KOPT-K1 (cell line): ENCODE data around the gene ROR2.

Experiments used
- H3K27ac ChIP-seq: fragments of 200-600 bp; sonication (generic); 2 replicates; pipeline ENCODE4 v1.5.1; 2016; ENCODE audit warnings: antibody characterized with exemption, mild to moderate bottlenecking, low read depth, low read length; ENCODE audit not compliant: poor library complexity, severe bottlenecking
- H3K36me3 ChIP-seq: fragments of 200-600 bp; sonication (generic); 2 replicates; pipeline ENCODE4 v1.5.1; 2017; ENCODE audit warnings: antibody characterized with exemption, mild to moderate bottlenecking, low read length, moderate library complexity; ENCODE audit not compliant: insufficient read depth
- H3K9me3 ChIP-seq: fragments of 200-600 bp; sonication (generic); 2 replicates; pipeline ENCODE4 v1.5.1; 2017; ENCODE audit warnings: antibody characterized with exemption, low read length, mild to moderate bottlenecking; ENCODE audit not compliant: insufficient read depth, poor library complexity, severe bottlenecking

The ROR2 gene

DNA sequence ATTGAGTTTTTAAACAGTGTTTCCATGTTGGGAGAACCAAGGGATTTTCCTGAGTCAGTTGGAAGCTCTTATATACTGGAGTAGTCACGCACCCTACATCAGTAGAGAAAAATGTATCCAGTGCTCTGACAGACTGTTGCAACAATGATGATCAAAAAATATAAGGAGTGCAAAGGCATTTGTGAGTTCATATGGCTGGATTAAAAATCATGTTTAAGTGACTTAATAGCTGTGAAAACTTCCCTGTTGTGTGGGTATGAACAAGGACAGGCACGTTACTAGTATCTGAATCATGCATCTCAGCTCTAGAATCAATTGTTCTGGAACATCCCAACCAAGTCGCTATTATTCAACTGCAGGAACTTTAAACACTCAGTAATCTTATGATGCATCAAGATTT, 229.7 kb downstream of the ROR2 start:
- peaks cover 6% of the 10 kb centered on the region for H3K9me3 ChIP-seq
- H3K27ac ChIP-seq: no peak overlapping the region
- no peaks in the 10 kb centered on the region for H3K36me3 ChIP-seq

DNA sequence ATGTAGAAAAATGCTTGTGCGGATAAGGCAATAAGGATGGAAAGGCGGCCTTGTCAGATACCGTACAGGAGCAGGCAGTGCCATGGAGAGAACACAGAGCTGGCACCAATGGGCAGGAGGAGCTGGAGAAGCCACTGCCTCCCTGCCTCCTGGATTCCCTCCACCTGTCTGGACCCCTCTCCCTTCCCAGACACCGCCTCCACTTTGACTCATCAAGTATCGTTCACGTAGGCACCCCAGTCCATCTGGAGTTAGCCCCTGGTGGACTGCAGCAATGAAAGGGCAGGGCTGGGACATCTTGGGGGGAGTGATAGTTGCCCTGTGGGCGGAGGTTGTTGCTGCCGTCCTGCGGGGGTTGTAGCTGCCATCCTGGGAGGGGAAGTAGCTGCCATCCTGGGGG, 232.0 kb downstream of the ROR2 start:
- Histone ChIP-seq H3K27ac (no peak overlapping the region), H3K36me3 (no peaks in the 10 kb centered on the region), H3K9me3 (peaks cover 6% of the 10 kb centered on the region)

DNA sequence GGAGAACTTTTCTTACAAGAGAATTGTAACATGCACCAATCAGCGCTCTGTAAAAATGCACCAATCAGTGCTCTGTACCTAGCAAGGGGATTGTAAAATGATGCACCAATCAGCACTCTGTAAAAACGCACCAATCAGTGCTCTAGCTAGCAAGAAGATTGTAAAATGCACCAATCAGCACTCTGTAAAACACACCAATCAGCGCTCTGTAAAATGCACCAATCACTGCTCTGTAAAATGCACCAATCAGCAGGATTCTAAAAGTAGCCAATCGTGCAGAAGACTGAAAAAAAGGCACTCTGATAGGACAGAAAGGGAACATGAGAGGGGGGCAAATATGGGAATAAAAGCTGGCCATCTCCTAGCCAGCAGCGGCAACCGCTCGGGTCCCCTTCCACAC, 233.2 kb downstream of the ROR2 start:
- H3K27ac ChIP-seq: no peak overlapping the region
- H3K9me3 ChIP-seq: peaks cover 6% of the 10 kb centered on the region
- no peaks in the 10 kb centered on the region for H3K36me3 ChIP-seq

DNA sequence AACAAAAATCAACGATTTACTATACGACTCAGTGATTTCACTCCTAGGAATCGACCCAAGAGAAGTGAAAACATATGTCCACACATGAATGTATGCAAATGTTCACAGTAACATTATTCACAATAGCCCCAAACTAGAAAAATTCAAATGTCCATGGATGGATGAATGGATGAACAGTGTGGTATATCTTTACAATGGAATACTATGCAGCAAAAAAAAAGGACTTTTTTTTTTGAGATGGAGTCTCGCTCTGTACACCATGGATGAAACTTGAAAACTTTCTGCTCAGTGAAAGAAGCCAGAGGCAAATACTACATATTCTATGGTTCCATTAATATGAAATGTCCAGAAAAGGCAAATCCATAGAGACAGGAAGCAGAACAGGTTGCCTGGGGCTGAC, 233.8 kb downstream of the ROR2 start:
- no peak overlapping the region for H3K27ac ChIP-seq
- H3K36me3 ChIP-seq: no peaks in the 10 kb centered on the region
- H3K9me3 ChIP-seq: peaks cover 6% of the 10 kb centered on the region

DNA sequence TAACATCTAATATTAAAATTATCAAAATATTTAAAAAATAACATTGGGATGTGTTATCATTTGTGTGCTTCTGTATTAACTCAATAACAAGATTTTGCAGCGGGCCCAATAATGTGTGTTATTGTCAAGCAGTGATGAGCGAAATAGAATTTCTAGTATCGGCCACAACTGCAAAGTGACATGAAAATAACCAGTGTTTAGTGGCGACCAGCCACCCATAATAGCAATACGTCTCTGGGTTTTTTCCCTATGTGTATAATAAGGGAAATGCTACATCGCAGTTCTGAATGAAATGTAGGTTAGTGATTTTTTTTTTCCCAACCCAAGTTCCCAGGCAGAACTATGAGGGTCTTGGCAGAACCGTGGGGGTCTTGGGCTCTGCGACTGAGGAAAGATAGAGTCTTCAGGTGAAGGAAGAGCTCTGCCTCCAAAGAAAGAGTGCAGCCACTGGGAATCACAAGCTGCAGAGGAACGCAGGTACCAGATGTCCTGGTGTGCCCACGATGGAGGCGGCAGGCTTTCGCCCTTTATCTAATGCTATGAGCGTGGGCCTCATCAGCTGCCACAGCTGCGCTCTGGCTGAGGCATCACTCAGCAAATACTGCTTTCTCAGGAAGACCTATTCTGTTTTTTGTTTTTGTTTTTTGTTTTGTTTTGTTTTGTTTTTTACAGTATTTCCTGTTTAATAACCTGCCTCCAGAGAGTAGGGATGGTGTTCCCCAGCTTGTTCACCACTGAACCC, 235.0 kb downstream of the ROR2 start:
- peaks cover 6% of the 10 kb centered on the region for H3K9me3 ChIP-seq
- H3K27ac ChIP-seq: no peak overlapping the region
- no peaks in the 10 kb centered on the region for H3K36me3 ChIP-seq

DNA sequence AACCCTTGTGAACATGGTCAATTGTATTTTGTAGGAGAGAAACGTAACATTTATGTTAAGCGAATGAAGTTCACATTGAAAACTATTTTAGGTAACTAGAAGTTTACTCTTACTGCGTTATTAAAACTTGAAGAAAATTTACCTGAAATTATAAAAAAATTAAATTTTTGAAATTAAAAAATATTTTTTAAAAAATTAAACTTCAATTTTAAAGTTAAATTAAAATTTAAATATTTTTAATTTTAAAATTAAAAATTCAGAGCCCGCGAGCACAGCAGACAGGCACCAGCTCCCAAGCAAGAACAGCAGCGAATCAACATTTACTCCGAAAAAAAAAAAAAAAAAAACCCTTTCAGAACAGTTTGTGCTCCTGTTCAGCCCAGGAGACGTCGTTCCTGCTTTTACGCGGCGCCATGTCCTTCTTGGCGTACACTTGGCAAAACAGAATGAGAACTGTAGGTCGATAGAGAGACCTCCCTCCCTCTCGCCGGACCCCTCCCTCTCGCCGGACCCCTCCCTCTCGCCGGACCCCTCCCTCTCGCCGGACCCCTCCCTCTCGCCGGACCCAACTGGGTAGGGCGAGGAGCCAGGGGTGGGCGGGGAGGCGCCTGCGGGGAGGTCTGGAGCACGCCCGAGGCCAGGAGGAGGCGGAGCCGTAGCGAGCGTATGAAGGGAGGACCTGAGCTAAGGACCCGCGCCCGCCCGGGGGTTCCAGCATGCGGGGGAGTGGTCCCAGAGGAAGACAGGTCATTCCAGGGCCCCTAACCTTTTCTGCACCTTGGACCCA, 235.8 kb downstream of the ROR2 start:
- Histone ChIP-seq H3K27ac (no peak overlapping the region), H3K9me3 (peaks cover 6% of the 10 kb centered on the region), H3K36me3 (no peaks in the 10 kb centered on the region)

DNA sequence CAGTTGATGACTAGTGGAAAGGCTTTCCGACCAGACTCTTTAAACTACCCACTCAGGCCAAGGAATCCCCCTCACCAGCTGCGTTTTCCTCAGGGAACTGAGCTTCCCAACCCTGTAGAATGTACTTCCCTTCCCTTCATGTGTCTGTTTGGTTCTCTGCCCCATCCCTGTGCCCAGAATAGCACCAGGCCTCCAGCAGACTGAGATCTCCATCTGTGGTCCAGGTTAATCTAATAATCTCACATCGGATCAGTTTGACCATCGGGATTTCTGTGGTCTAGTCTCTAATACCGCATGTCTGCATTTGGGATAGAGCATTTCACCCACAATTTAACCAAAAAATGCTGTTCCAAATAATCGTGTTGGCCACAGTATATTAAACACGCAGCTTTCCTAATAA, 237.2 kb downstream of the ROR2 start:
- Histone ChIP-seq H3K9me3 (peaks cover 6% of the 10 kb centered on the region), H3K27ac (no peak overlapping the region), H3K36me3 (no peaks in the 10 kb centered on the region)

DNA sequence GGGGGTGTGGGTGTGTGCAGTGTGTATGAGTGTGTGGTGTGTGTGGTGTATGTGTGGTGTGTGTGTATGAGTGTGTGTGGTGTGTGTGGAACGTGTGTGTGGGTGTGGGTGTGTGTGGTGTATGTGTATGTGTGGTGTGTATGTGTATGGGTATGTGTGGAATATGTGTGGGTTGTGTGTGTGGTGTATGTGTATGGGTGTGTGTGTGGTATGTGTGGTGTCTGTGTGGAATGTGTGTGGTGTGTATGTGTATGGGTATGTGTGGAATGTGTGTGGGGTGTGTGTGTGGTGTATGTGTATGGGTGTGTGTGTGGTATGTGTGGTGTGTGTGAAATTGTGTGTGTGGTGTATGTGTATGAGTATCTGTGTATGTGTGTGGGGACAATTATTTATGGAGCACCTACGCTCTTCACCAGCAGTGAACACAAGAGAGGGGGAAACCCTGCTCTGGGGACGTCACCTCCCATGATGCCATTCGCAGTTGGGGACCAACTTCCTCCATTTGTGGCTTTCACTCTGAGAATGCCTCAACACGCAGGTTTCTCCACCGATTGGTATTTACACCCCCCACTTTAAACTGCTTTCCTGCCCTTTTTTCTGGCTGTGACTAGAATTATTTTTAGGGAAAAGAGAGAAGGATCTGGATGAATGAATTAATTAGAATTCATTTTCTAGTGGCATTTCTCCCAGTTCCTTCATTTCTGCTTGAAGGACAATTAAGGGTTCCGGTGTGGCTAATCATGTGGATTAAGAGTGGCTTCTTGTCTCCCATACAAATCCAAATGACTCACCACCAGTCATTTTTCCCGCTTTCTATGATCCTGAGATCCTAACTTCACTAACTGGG, 238.1 kb downstream of the ROR2 start:
- Histone ChIP-seq H3K9me3 (peaks cover 7% of the 10 kb centered on the region), H3K36me3 (no peaks in the 10 kb centered on the region), H3K27ac (no peak overlapping the region)

DNA sequence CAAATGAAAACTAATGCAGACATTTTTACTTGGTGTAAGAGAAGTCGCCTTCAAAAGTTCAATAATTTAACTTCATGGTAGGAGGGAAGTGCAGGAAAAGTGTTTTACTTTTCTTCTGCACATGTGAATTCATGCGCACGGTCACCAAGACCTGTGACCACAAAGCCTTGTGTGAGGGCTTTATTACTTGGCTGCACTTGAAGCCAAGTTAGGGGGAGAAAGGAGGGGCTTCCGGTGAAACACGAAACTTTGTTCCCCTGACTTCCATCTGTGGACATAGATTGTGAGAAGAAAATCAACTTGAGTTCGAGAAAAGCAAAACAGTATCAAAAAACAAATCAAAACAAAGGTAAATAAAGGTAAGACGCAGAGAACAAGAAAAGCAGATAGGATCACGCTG, 239.9 kb downstream of the ROR2 start:
- Histone ChIP-seq H3K9me3 (peaks cover 19% of the 10 kb centered on the region), H3K36me3 (no peaks in the 10 kb centered on the region), H3K27ac (no peak overlapping the region)

DNA sequence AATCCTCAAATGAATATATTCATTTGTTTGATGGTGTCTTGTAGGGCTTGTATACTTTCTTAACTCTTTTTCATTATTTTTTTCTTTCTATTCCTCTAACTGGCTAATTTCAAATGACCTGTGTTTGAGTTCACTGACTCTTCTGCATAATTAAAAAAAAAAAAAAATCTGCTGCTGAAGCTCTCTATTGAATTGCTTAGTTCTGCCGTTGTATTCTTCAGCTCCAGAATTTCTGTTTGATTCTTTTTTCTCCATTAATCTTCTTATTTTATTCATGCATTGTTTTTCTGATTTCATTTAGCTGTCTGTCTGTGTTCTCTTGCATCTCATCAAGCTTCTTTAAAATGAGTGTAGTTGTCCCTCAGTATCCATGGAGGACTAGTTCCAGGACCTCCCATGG, 244.6 kb downstream of the ROR2 start:
- Histone ChIP-seq H3K27ac (no peak overlapping the region), H3K36me3 (no peaks in the 10 kb centered on the region), H3K9me3 (peaks cover 23% of the 10 kb centered on the region)

DNA sequence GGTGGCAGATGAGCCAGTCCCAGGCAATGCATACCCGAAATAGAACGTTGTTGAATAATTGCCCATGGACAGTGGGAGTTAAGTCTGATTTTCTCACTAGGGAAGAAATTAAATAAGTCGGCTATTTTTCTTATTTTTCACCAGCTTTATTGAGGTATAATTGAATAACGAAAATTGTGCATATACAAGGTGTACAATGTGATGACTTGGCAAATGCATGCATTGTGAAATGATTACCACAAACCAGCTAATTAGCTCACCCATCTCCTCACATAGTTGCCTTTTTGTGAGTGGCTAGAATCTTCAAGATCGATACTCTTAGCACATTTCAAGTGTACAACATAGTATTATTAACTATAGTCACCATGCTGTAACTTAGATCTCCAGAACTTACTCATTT, 249.6 kb downstream of the ROR2 start:
- Histone ChIP-seq H3K27ac (no peak overlapping the region), H3K36me3 (no peaks in the 10 kb centered on the region), H3K9me3 (peaks cover 6% of the 10 kb centered on the region)

DNA sequence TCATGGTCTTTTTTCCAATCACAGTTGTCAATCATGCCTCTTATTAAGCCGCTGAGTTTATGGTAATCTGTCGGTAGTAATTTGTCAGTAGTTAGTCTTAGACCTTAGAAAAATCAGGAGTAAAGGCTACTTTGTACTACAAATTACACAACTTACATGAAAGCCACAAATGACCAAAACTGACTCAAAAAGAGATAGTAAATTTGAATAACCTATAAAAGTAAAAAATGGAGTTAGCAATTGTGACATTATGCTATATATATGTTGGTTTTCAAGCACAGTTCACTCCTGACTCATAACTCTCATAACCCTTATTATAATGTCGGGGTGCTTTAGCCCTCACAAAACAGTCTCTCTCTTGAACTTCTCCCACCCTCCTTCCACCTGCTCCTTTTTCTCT, 251.8 kb downstream of the ROR2 start:
- Histone ChIP-seq H3K27ac (no peak overlapping the region), H3K9me3 (no peaks in the 10 kb centered on the region), H3K36me3 (no peaks in the 10 kb centered on the region)

DNA sequence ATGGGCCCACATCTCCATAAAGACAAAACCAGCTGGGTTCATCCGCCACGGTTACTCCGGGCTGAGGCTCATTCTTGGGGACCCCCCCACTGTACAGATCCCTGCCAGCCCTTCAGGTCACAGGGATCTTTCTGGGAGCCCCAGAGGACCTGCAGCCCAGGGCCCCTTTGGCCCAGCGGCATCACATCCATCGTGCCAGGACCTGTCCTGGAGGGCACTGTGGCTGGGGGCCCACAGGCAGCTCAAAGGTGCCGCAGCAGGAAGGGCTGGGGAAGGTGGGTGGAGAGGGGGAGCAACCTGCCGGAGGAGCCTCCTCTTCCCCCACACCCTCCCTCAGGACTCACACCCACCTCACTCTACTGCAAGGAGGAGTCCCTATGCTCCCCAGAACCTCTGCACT, 252.8 kb downstream of the ROR2 start:
- H3K27ac ChIP-seq: no peak overlapping the region
- H3K36me3 ChIP-seq: no peaks in the 10 kb centered on the region
- H3K9me3 ChIP-seq: no peaks in the 10 kb centered on the region

DNA sequence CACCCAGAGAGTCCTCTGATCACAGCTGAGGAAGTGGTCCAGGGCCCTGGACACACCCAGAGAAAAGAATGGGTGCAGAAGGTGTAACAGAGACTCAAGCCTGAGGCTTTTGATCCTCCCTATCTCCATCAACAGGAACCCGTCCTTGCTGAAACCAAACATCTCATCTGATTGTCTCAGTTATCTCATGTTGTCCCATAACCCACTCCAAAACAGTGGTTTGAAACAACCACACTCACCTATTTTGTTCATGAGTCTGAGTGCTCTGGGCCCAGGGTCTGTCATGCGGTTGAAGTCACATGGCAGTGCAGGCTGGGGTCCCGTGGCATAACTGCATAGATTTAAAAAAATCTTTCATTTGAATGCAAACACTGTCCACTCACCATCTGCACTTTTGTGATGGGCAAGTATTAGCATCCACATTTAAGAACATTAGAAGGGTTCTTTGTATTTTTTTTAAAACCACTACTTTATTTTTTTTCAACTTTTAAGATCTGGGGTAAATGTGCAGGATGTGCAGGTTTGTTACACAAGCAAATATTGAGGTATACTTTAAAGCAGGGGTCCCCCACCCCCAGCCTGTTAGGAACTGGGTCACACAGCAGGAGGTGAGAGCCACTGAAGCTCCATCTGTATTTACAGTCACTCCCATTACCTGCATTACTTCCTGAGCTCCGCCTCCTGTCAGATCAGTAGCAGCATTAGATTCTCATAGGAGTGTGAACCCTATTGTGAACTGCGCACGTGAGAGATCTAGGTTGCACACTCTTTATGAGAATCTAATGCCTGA, 255.8 kb downstream of the ROR2 start:
- H3K27ac ChIP-seq: no peak overlapping the region
- H3K36me3 ChIP-seq: no peaks in the 10 kb centered on the region
- H3K9me3 ChIP-seq: no peaks in the 10 kb centered on the region

DNA sequence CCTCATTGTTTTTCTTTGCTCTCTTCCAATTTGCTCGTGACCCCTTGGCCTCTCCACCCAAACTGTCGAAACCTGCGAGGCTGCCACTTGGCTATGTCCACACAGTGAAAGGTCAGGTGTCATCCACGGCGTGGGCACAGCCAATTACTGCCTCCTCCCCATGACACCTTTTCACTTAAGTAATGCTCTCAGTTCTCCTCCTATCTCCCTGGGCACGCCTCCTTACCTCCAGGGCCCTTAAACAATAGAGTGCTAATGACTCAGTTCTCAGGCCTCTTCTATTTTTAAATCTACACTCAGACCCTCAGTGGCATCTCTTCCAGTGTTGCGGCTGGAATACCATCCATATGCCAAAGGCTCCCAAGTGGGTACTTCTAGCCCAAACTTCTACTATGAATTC, 256.8 kb downstream of the ROR2 start:
- H3K27ac ChIP-seq: no peak overlapping the region
- H3K9me3 ChIP-seq: no peaks in the 10 kb centered on the region
- no peaks in the 10 kb centered on the region for H3K36me3 ChIP-seq
